ENCODE results near the gene EPHA8.

EPHA8 gene

GRCh38 chr1:22633697-22634463 is 70.6 kb downstream of the EPHA8 start:
- no peak for TF ChIP-seq CTCF (IDR thresholded peaks at IDR 0.05; ENCODE audit: extremely low read depth, insufficient read depth, missing control alignments)
- no peak for DNase-seq (ENCODE audit: low spot score)
- in situ Hi-C loops (cut with MboI; ENCODE audit: low pct_unique_long_range_greater_than_20kb, low sequenced_read_pairs, unreplicated experiment), result loop anchor here (25.0 kb wide), 2 partner anchors 222 to 497 kb away; partner anchors contain the start of gene WNT4

GRCh38 chr1:22635436-22635835 is 72.1 kb downstream of the EPHA8 start:
- no peak for TF ChIP-seq CTCF (IDR thresholded peaks at IDR 0.05; ENCODE audit: extremely low read depth, insufficient read depth, missing control alignments)
- DNase-seq (ENCODE audit: low spot score), result no peak
- in situ Hi-C loops (cut with MboI; ENCODE audit: low pct_unique_long_range_greater_than_20kb, low sequenced_read_pairs, unreplicated experiment), result loop anchor here (25.0 kb wide), 2 partner anchors 223 to 498 kb away; partner anchors contain the start of gene WNT4

- in situ Hi-C loops (cut with MboI; ENCODE audit: low pct_unique_long_range_greater_than_20kb, low sequenced_read_pairs, unreplicated experiment), result loop anchor here (25.0 kb wide), 2 partner anchors 224 to 499 kb away; partner anchors contain the start of gene WNT4
- DNase-seq (ENCODE audit: low spot score), result no peak
- TF ChIP-seq CTCF (IDR thresholded peaks at IDR 0.05; ENCODE audit: extremely low read depth, insufficient read depth, missing control alignments), result no peak
Observed at GRCh38 chr1:22636353-22636752, 73.1 kb downstream of the EPHA8 start, which contains the start of gene C1QA. TSS of gene C1QA (plus strand) at chr1:22636628. CDS start at chr1:22637617, 989 bp downstream.

- in situ Hi-C loops (cut with MboI; ENCODE audit: low pct_unique_long_range_greater_than_20kb, low sequenced_read_pairs, unreplicated experiment), result loop anchor here (25.0 kb wide), 2 partner anchors 225 to 500 kb away; partner anchors contain the start of gene WNT4
- TF ChIP-seq CTCF (IDR thresholded peaks at IDR 0.05; ENCODE audit: extremely low read depth, insufficient read depth, missing control alignments), result no peak
- no peak for DNase-seq (ENCODE audit: low spot score)
Observed at GRCh38 chr1:22636927-22637326, 73.6 kb downstream of the EPHA8 start.

GRCh38 chr1:22637907-22638445 is 74.7 kb downstream of the EPHA8 start:
- TF ChIP-seq CTCF (IDR thresholded peaks at IDR 0.05; ENCODE audit: extremely low read depth, insufficient read depth, missing control alignments), result no peak
- in situ Hi-C loops (cut with MboI; ENCODE audit: low pct_unique_long_range_greater_than_20kb, low sequenced_read_pairs, unreplicated experiment), result loop anchor here (25.0 kb wide), 2 partner anchors 226 to 501 kb away; partner anchors contain the start of gene WNT4
- DNase-seq (ENCODE audit: low spot score), result no peak

GRCh38 chr1:22638476-22639234 is 75.4 kb downstream of the EPHA8 start:
- no peak for TF ChIP-seq CTCF (IDR thresholded peaks at IDR 0.05; ENCODE audit: extremely low read depth, insufficient read depth, missing control alignments)
- in situ Hi-C loops (cut with MboI; ENCODE audit: low pct_unique_long_range_greater_than_20kb, low sequenced_read_pairs, unreplicated experiment), result loop anchor here (25.0 kb wide), 2 partner anchors 226 to 501 kb away; partner anchors contain the start of gene WNT4
- no peak for DNase-seq (ENCODE audit: low spot score)
